Measurements from ENCODE around the gene OSR1.

DNA sequence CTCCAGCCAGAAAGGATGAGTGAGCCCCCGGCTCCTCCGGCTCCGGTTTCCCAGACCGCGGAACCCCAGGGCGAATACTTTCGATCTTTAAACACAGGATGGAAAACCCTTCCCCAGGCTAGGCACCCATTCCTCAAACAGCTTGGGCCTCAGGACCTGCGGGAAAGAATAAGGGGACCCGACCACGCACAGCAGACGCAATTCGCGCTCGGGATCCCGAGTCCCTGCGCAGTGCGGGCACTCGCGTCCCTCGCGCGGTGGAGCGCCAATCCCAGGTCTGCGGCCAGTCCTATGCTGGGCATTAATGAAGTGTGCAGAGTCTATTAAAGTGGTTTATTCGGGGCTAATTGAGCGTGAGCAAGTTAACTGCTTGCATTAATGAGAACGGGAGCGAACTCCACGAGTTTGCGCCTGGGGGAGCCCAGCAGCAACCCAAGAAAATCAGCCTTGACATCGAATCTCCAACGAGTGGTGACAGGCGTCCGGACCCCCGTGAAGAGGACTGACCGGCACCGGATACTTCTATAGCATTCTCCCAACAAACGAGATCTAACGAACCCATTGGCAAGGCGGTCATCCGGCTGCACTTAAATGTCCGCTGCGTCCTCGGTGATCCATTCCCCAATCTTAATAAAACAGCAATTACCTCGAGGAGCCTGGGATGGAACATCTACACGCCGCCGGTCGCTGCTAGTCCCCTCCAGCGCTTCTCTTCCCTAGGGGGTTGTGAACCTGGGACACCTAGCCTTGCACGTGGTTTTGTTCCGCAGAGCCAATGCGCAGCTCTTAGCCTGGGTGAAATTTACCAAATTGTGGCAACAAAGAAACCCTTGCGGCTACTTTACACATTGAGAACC is 1.6 kb downstream of the OSR1 start:
- TF ChIP-seq CTCF (IDR thresholded peaks at IDR 0.05) = no peak
- peak; percentile 98 for TF ChIP-seq EZH2phosphoT487 (IDR thresholded peaks at IDR 0.05)
- TF ChIP-seq EZH2 (IDR thresholded peaks at IDR 0.05) = peak; percentile 97

Measured in neural progenitor cell (in vitro differentiated cells).